GM18499 (cell line): ENCODE results near the gene POP5.
"Not testable (repeated sequence)": the region's sequence is repeated elsewhere in the genome, so short reads cannot be mapped to it uniquely, and the experiment has no call there.

ENCODE experiments used
- ATAC-seq: cut with Tn5 transposase; IDR thresholded peaks from one replicate; pipeline ENCODE4 v1.9.1; 2021; ENCODE audit warnings: moderate number of reproducible peaks; ENCODE audit not compliant: insufficient read depth, unreplicated experiment

POP5 gene, protein sequence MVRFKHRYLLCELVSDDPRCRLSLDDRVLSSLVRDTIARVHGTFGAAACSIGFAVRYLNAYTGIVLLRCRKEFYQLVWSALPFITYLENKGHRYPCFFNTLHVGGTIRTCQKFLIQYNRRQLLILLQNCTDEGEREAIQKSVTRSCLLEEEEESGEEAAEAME

DNA sequence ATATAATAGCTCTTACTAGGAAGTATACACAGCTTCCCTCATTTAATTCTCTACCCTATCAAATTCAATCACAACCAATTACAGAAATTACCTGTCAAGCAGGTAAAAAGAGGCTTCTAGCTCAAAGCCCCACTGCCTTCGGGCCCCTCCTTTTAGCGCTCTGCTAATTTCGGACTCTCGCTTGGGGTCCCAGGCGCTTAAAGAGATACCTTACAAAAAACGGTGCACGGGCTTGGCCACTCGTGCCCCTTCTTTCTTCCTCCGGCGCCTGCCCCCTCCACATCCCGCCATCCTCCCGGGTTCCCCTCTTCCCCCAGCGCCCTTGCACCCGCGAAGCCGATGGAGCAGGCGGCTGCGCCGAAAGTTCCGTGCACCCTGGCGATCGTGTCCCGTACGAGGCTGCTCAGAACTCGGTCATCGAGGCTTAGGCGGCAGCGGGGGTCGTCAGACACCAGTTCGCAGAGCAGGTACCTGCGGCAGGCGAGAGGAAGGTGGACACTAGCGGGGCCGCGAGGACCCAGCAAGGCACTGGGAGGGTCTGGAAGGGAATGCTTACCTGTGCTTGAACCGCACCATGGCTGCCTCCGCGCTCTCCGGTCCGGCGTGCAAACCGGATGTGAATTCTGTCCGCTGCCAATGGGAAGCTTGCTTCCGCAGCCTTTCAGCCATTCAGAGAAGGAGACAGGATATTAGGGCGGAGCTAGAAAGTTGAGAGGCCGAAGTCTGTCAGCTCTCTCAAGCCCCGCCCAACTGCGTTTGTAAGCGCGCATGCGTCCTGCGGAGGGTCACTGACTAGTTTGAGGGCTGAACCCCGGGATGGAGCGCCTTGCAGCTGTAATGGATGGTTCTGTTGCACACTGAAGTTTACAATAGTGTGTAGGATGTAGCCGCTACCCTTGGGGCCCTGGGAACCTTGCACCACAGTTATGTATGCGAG, at the start of gene POP5:
TSS of gene POP5 (minus strand) at position 616 of the 937 bp plus-strand sequence. CDS start at position 576, 40 bp downstream.
- peak; percentile 82 for ATAC-seq

DNA sequence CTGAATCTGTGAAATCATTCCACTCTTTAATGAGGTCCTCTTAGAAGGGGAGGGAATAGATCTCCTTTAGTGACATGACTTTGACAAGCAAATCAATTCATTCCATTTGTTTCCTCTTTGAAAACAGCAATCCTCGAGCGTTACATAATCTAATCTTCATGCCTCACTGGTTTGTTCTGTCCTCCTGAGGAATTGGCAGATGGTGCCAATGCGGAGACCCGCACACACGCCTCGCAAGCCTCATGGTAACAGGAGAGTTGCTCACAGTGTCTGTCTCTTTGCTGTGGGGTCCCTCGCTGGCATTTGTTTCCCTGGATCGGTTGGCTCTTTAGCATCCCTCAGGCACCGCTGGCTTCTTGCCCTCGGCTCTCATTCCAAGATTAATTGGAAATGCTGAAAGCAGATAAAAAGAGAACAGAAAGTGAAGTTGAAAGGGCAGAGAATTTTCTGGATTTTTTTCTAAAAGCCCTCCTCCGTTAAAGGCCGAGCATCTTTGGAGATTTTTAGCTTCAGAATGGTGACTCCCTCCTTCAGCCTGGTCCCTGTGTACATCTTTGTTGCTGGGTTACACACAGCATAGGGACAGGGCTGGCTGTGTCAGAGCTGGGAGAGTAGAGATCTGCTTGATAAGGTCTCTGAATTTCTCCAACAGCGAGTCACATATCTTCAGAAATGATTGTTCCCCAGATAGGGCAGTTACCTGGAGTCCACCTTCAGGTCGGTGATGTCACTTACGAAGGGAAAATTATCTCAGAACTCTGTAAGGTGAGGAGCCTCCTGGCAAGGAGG, 49.1 kb upstream of the POP5 start:
- ATAC-seq = no peak

DNA sequence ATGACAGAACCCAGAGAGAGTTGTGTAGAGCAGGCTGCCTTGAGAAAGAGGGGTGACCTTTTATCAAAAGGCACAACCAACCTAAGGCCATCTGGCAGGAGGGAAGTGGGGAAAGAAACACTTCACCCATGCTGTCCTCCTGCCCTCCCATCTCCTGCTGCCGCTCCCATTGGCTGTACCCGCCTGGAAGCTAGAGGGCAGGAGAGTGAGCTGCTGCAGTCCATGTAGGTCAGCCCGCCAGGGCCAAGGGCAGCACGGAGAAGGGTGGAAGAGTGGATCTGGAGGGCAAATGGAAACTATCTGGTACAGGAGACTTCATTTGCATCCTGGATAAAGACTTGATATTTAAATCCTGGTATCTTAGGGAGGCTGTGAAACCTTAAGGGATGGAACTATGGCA, 47.7 kb upstream of the POP5 start:
- no peak for ATAC-seq

DNA sequence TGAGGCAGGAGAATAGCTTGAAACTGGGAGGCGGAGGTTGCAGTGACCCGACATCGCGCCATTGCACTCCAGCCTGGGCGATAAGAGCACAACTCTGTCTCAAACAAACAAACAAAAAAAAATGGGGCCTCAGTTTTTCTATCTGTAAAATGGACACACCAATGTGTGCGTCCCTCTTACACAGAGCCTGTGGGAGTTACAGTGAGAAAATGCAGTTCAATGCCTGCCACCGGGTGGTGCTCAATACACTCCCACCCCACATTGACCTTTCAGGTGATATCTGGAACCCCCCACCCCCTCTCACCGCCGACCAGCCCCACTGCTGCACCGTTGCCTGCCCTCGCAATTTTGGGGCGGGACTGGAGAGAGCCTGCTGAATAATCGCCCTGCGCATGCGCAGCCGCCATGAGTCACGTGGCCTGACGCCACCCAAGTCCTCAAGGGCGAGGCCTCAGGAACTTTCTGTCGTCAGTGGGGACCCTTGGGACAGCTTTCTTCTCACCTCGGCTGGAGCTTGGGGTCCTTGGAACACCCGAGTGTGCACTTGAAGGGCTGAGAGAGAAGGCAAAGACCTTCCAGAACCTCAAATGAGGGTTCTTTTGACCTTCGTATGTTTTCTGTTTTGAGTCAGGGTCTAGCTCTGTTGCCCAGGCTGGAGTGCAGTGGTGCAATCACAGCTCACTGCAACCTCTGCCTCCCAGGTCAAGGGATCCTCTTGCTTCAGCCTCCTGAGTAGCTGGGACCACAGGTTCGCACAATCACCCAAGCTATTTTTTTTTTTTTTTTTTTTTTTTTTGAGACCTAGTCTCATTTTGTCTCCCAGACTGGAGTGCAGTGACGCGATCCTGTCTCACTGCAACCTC, 44.6 kb upstream of the POP5 start:
- ATAC-seq = no peak

DNA sequence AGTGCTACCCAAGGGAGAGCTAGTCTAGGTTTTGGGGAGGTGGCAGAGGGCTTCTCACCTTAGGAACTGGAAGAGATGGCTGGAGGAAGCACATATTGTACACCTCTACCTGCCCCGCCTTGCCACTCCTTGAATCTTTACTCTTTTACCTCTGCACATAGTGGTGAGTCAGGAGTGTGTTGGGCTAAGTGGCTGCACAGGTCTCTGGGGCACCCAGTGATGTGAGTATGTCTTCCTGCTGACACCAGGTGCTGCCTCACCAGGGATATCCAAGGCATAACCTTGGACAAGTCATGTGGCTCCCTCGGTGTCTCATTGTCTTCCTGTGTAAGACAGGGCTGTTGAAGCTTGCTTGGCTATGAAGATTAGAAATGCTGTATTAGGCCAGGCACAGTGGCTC, 39.4 kb upstream of the POP5 start:
- ATAC-seq = no peak

DNA sequence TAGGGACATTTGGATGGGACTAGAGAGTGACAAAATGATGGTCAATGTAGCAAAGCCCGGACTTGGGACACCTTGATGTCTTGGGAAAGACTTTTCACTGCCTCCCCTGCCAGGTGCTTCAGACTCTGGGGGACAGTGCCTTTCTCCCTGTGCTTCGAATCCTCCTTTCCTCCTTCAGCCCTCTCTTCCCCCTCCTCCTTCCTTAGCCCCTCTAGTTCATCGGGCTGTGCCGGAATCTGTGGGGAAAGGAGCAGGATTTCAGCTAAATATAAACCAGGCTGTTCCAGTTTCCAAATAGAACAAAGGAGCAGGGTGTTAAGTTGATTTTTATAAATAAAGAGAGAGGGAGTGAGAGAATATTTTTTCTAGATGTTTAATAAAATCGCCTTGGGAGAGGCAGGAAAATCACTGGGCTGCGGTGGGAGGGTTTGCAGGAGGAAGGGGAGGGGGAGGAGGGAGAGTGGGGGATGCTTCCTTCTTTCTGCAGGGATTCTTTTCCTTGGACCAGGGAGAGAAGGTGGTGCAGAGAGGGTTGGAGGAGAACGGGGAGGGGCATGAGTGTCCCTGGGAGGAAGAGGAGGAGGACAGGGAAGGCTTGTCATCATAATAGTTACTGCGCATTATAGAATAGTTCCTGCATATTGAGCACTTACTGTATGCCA, 37.9 kb upstream of the POP5 start:
- ATAC-seq = no peak

DNA sequence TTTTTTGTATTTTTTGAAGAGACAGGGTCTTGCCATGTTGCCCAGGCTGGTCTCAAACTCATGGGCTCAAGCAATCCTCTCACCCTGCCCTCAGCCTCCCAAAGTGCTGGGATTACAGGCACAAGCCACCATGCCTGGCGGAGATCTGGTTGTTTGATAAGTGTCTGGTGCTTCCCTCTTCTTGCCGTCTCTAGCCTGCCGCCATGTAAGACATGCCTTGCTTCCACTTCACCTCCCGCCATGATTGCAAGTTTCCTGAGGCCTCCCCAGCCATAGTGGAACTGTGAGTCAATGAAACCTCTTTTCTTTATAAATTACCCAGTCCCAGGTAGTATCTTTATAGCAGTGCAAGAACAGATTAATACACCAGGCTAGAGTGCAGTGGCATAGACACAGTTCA, 36.6 kb upstream of the POP5 start:
- ATAC-seq = not testable (repeated sequence)

DNA sequence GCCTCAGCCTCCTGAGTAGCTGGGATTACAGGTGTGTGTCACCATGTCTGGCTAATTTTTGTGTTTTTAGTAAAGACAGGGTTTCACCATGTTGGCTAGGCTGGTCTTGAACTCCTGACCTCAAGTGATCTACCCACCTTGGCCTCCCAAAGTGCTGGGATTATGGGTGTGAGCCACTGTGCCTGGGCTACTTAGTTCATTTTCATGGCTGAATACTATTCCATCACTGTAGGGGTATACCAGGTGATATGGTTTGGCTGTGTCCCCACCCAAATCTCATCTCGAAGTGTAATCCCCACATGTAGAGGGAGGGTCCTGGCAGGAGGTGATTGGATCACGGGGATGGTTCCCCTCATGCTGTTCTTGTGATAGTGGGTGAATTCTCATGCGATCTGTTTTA, 36.0 kb upstream of the POP5 start:
- ATAC-seq = not testable (repeated sequence)

DNA sequence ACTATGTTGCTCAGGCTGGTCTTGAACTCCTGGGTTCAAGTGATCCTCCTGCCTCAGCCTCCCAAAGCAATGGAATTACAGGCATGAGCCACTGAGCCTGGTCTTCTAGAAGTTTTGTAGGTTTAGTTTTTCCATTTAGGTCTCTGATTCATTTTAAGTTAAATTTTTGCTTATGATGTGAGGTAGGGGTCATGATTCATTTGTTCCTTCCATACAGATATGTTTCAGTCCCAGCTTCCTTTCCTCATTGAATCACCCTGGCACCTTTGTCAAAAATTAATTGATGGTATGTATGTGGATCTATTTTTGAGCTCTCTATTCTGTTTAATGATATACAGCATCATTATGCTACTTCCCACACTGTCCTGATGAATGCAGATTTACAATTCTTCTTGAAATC, 33.6 kb upstream of the POP5 start:
- ATAC-seq = no peak

DNA sequence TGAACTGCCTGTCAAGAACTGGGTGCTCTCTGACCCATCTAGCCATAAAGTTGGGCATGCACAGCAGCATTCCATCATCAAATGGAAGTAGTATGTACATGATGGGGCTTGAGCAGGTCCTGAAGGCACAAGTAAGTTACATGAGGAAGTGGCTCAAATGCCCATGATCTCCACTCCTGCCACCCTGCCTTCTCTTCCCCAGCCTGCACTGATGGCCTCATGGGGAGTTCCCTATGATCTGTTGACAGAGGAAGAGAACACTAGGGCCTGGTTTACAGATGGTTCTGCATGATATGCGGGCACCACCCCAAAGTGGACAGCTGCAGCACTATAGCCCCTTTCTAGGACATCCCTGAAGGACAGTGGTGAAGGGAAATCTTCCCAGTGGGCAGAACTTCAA, 30.3 kb upstream of the POP5 start:
- ATAC-seq = not testable (repeated sequence)

DNA sequence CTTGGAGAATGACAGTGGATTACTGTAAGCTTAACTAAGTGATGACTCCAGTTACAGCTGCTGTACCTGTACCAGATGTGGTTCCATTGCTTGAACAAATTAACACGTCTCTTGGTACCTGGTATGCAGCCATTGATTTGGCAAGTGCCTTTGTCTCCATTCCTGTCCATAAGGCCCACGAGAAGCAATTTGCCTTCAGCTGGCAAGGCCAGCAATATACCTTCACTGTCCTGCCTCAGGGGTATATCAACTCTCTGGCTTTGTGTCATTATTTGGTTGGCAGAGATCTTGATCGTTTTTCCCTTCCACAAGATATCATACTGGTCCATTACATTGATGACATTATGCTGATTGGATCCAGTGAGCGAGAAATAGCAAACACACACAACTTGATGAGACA, 29.4 kb upstream of the POP5 start:
- no peak for ATAC-seq

DNA sequence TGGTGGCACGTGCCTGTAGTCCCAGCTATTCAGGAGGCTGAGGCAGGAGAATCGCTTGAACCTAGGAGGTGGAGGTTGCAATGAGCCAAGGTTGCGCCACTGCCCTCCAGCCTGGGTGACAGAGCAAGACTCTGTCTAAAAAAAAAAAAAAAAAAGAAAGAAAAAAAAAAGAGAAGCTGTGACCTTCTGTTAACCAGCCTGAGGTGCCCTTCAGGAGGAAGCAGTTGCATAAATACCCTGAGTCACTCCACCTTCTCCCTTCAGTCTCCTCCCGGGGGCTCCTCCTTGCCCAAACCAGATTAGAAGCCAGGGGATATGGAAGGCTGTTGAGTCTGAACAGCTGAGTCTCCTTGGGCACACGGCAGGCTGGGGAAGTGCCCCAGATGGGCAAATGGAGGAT, 21.2 kb upstream of the POP5 start:
- ATAC-seq = not testable (repeated sequence)

DNA sequence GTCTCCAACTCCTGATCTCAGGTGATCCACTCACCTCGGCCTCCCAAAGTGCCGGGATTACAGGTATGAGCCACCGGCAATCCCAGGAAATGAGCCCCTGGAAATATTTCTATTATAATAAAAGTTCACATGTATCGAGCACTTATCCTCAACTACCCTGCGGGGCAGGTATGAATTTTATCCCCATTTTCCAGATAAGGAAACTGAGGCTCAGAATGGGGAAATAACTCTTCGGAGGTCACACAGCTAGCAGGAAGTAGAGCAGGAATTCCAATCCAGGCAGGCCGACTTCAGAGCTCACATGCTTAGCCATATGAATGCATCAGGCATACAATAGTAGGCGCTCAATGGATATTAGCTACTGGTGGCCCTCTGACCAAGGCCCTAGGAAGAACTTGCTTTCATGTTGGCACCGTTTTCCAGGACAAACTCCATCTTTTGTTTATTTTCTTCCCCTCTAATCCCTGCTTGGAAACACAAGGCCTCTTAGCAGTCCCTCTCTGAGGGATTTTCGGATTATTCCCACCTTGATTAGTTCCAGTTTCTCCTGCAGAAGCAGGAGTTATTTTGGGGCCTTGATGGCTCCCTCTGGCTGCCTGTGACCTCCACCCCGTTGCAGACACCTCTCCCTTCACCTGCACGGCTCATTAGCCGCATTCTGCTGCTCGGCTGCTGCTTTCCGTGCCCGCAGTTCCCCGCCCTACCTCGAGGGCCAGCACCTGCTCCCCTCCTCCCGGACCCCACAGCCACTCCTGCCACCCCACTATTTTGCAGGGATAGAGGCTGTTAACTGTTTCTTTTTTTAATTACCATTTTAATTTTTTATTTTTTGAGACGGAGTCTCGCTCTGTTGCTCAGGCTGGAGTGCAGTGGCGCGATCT, 18.7 kb upstream of the POP5 start:
- ATAC-seq = no peak

DNA sequence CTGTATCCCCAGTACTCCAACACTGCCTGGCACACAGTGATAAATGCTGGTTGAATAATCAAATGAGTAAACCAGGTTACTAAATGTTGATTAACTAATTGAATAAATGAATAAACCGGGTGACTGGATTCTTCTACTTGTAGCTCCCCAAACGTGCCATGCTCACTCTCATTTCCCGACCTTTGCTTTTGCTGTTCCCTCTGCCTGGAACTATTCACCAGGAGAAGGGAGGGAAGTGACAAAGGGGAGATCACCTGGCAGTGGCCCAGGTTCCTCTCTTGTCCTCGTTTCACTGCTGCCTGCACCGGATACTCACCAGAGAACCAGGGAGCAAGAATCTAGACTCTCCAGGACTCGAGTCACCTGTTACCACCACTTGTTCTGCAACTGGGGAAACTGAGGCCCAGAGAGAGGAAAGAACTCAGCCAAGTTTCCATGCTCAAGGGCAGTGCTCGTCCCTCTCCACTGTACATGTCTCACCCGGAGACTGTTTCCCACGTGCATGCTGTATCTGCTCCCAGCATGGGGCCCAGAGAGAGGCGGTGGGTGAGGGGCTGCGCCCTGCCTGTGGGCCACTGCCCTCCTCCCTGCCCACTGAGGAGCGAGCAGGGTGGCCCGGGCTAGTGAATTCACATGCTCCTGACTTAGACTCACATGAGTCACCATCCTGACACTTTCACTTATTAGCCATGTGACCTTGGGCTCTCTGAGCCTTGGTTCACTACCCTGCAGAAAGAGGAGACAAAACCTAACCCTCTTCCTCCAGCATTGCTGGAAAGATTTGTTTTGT, 17.7 kb upstream of the POP5 start:
- ATAC-seq = no peak

DNA sequence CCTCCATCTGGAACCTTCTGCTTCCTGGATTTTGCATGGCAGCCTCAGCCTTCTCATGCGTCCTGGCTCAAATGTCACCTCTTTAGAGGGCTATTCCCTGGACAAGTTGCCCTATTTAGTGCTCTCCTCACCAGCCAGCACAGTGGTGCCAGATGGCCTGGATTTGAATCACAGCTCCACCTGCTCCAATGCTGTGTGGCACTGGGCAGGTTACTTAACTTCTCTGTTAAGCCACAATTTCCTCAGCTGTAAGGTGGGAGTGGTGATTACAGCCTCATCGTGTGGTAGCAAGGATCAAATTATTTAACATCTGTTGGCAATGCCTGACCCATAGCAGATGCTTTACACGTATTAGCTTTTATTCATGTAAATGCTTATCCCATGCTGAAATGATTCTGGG, 16.7 kb upstream of the POP5 start:
- no peak for ATAC-seq

DNA sequence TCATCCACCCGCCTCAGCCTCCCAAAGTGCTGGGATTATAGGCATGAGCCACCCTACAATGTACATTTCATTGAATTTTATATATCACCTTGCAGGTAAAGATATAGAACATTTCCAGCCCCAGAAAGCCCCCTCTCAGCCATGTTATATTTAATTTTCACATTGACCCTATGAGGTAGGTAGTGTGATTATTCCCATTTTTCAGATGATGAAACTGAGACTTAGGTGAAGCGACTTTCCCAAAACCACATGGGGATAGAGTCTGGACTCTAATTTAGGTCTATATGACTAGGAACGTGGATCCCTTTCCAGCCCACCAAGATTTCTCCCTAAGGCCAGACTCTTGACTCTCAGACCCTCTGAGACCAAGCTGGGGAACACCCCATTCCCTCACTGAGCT, 15.7 kb upstream of the POP5 start:
- no peak for ATAC-seq

DNA sequence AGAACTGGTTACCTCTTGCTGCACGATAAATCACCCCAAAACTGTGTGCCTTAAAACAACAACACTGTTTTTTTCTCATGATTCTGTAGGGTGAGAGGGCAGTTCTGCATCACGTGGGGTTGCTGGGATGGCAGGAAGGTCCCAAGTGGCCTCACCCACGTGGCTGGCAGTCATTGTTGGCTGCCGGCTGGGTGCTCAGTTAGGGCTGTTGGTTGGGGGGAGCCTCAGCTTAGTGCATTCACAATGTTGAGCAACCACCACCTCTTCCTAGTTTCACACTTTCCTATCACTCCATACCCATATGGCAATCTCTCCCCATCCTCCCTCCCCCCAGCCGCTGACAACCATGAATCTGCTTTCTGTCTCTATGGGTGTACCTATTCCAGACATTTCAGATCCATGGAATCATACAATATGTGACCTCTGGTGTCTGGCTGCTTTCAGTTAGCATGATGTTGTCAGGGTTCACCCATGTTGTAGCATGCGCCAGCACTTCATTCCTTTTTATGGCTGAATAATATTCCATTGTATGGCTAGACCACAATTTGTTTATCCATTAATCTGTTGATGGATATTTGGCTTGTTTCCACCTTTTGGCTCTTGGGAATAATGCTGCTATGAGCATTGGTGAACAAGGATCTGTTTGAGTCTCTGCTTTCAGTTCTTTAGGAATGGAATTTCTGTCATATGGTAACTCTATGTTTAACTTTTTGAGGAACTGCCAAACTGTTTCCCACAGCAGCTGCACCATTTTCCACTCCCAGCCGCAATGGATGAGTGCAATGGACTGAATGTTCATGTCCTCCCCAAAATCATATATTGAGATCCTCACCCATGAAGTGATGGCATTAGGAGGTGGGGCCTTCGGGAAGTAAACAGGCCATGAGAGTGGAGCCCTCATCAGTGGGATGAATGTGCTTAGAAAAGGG, 11.2 kb upstream of the POP5 start:
- no peak for ATAC-seq
